GM12878 (cell line): ENCODE data around the gene AP5Z1. TPM values are rescaled to one million over a fixed set of nuclear protein-coding genes. Genes with fewer than 3 reads are reported as not detected.

Experiments used
- ATAC-seq: fragments of 200-7000 bp; cut with Tn5 transposase; 3 replicates; pipeline ENCODE4 v1.9.1; 2020; ENCODE audit warnings: mild to moderate bottlenecking, moderate library complexity
- BruUV-seq: library from RNA; stranded (reverse); fragments of 400-500 nt; replicated peaks from 2 replicates; lab custom pipeline; 2021; lab: Mats Ljungman, UMichigan
- CTCF ChIA-PET: fragments of 300-600 bp; sonication (Branson Sonifier 250); formaldehyde crosslinking; extraction: SDS; loops from one replicate; lab custom pipeline; 2021; ENCODE audit warnings: inconsistent platforms; lab: Yijun Ruan, JAX
- POLR2A ChIA-PET: fragments of 350-600 bp; formaldehyde crosslinking; extraction: SDS; loops from one replicate; lab custom pipeline; 2021; ENCODE audit warnings: inconsistent platforms; lab: Charles Lee
- RAD21 ChIA-PET: fragments of 300-600 bp; sonication (Branson Sonifier 250); formaldehyde crosslinking; loops from one replicate; lab custom pipeline; 2023; ENCODE audit warnings: antibody characterized with exemption; ENCODE audit not compliant: unreplicated experiment; lab: Charles Lee
- SMC1A ChIA-PET: fragments of 300-600 bp; sonication (Branson Sonifier 250); formaldehyde crosslinking; loops from one replicate; lab custom pipeline; 2023; ENCODE audit not compliant: unreplicated experiment, uncharacterized antibody; lab: Charles Lee
- DNase-seq: peaks from one replicate; pipeline ENCODE4 v3.0.0-alpha.2; 2011; ENCODE audit warnings: low read depth, low spot score
- FAIRE-seq: peaks from 3 replicates; lab custom pipeline; 2011; peaks lifted over from hg19 to GRCh38; lab: Jason Lieb, UNC
- H2AFZ ChIP-seq: 2 replicates; pipeline ENCODE4 v1.6.0; 2011; ENCODE audit warnings: low read depth, low read length, control low read depth; ENCODE audit not compliant: control insufficient read depth
- H3K27ac ChIP-seq: 2 replicates; pipeline ENCODE4 v1.5.1; 2011; ENCODE audit warnings: control low read depth; ENCODE audit not compliant: control insufficient read depth, insufficient read depth
- H3K27me3 ChIP-seq, 2 experiments: replicated peaks in 1 of 2; 2 replicates each; pipeline versions ENCODE4 v1.6.0 to v1.6.1; 2011; ENCODE audit warnings: low read length in 1 of 2; ENCODE audit not compliant: control insufficient read depth in 2 of 2, insufficient read depth in 2 of 2
- H3K36me3 ChIP-seq, 2 experiments: 2 replicates each; pipeline ENCODE4 v1.5.1; 2011; ENCODE audit warnings: low read length in 1 of 2; ENCODE audit not compliant: control insufficient read depth in 2 of 2, insufficient read depth in 2 of 2
- H3K4me1 ChIP-seq: 2 replicates; pipeline ENCODE4 v1.6.1; 2011; ENCODE audit warnings: mild to moderate bottlenecking, low read length, moderate library complexity, mixed read lengths; ENCODE audit not compliant: control insufficient read depth, insufficient read depth
- H3K4me2 ChIP-seq: 2 replicates; pipeline ENCODE4 v1.6.0; 2011; ENCODE audit warnings: control low read depth; ENCODE audit not compliant: control insufficient read depth, insufficient read depth
- H3K4me3 ChIP-seq: fragments of 200-600 bp; sonication (generic); 2 replicates; pipeline ENCODE4 v1.5.1; 2016
- H3K79me2 ChIP-seq: 2 replicates; pipeline ENCODE4 v1.6.0; 2011; ENCODE audit warnings: low read length; ENCODE audit not compliant: control insufficient read depth, insufficient read depth
- H3K9ac ChIP-seq: 2 replicates; pipeline ENCODE4 v1.8.0; 2011; ENCODE audit warnings: low read length, control low read depth, mixed read lengths; ENCODE audit not compliant: control insufficient read depth, insufficient read depth
- H3K9me3 ChIP-seq: replicated peaks from 3 replicates; pipeline ENCODE4 v1.5.1; 2011; ENCODE audit warnings: mild to moderate bottlenecking, low read length; ENCODE audit not compliant: control insufficient read depth, insufficient read depth
- H4K20me1 ChIP-seq: 2 replicates; pipeline ENCODE4 v1.6.0; 2011; ENCODE audit not compliant: control insufficient read depth, insufficient read depth
- ATF2 ChIP-seq: IDR thresholded peaks from 2 replicates; pipeline ENCODE4 v1.6.1; 2012; ENCODE audit warnings: low read length, inconsistent platforms
- BACH1 ChIP-seq: fragments of 450-650 bp; IDR thresholded peaks from 2 replicates; pipeline ENCODE4 v1.6.1; 2017; ENCODE audit warnings: mild to moderate bottlenecking, borderline replicate concordance
- BHLHE40 ChIP-seq, 2 experiments: fragments of 450-650 bp in 1 of 2; IDR thresholded peaks; 2 replicates each; pipeline ENCODE4 v1.6.1; 2011 to 2017; ENCODE audit warnings: low read depth in 2 of 2, borderline replicate concordance in 1 of 2, improper control_type of control experiment in 1 of 2, low read length in 1 of 2, mild to moderate bottlenecking in 1 of 2
- CHD4 ChIP-seq: fragments of 200-600 bp; sonication (generic); IDR thresholded peaks from 2 replicates; pipeline ENCODE4 v1.6.1; 2016; ENCODE audit warnings: mild to moderate bottlenecking
- KAT2A ChIP-seq: conservative IDR thresholded peaks from 2 replicates; pipeline ENCODE4 v1.6.1; 2011; ENCODE audit warnings: low read depth, low read length; ENCODE audit not compliant: control insufficient read depth
- MEF2A ChIP-seq: IDR thresholded peaks from 2 replicates; pipeline ENCODE4 v1.6.1; 2011; ENCODE audit warnings: low read depth, mild to moderate bottlenecking, low read length, moderate library complexity; ENCODE audit not compliant: insufficient read depth
- MXI1 ChIP-seq: fragments of 150-350 bp; IDR thresholded peaks from 2 replicates; pipeline ENCODE4 v1.6.1; 2011; ENCODE audit warnings: low read depth, mild to moderate bottlenecking, inconsistent platforms, low read length, improper control_type of control experiment
- NFIC ChIP-seq: IDR thresholded peaks from 2 replicates; pipeline ENCODE4 v1.6.1; 2012; ENCODE audit warnings: low read depth, mild to moderate bottlenecking, inconsistent platforms, low read length, moderate library complexity
- SREBF1 ChIP-seq: IDR thresholded peaks from 2 replicates; pipeline ENCODE4 v1.6.1; 2012; ENCODE audit warnings: mild to moderate bottlenecking, low read length
- WRNIP1 ChIP-seq: IDR thresholded peaks from 2 replicates; pipeline ENCODE4 v1.6.1; 2011; ENCODE audit warnings: low read depth, low read length, improper control_type of control experiment, borderline replicate concordance
- YY1 ChIP-seq: IDR thresholded peaks from 2 replicates; pipeline ENCODE4 v1.6.1; 2011; ENCODE audit warnings: low read depth, mild to moderate bottlenecking, low read length
- WGBS: methylation state at CpG from one replicate; pipeline ENCODE4 v1.1.6; 2016; ENCODE audit warnings: low lambda C conversion rate; ENCODE audit not compliant: insufficient replicate concordance, insufficient coverage; ENCODE audit errors: missing lambda C conversion rate; 5-methylcytosine and 5-hydroxymethylcytosine counted together
- in situ Hi-C: fragments of 300-500 bp; cut with MboI; formaldehyde crosslinking; loops from 9 replicates; pipeline ENCODE4 v1.14.3; 2018; ENCODE audit warnings: mixed read lengths
- intact Hi-C: fragments of 100-400 bp; cut with micrococcal nuclease; formaldehyde crosslinking; loops from one replicate; pipeline ENCODE4 v1.14.2; 2022; ENCODE audit not compliant: unreplicated experiment
- polyA plus RNA-seq, 11 experiments: library from polyadenylated mRNA; depleted of rRNA in 4 of 11; unstranded in 6 of 11; stranded (reverse) in 5 of 11; fragments of >200 nt; fragmentation: Nextera tagmentation in 4 of 11; fragmentation: Illumina TruSeq in 1 of 11; extraction: Ambion mirVana in 4 of 11; extraction: Trizol in 1 of 11; gene quantifications; 1 replicate in 1 of 11; 2 replicates in 10 of 11; pipeline versions ENCODE4 v1.2.1 to v1.2.3, GENCODE V29; 2011 to 2016; ENCODE audit warnings: inconsistent platforms in 2 of 11, missing spikeins in 2 of 11, low read depth in 1 of 11
- total RNA-seq, 4 experiments: library from RNA; depleted of rRNA in 3 of 4; stranded (reverse); fragments of >200 nt in 3 of 4; fragmentation: Illumina TruSeq in 1 of 4; extraction: Trizol in 1 of 4; gene quantifications; 2 replicates each; pipeline versions ENCODE4 v1.2.1 to v1.2.3, GENCODE V29; 2013 to 2021
- TF ChIP-seq, protein P1 (sequence below): fragments of 450-650 bp; IDR thresholded peaks from 2 replicates; pipeline ENCODE4 v1.6.1; 2017; ENCODE audit warnings: mild to moderate bottlenecking

Gene AP5Z1
- total and polyA plus RNA-seq, 10 of the 15 experiments (the other 5 are each of a cell fraction or from before 2014, with no cell fraction given) = 0.37 to 43.4 (median 19.4) TPM

DNA sequence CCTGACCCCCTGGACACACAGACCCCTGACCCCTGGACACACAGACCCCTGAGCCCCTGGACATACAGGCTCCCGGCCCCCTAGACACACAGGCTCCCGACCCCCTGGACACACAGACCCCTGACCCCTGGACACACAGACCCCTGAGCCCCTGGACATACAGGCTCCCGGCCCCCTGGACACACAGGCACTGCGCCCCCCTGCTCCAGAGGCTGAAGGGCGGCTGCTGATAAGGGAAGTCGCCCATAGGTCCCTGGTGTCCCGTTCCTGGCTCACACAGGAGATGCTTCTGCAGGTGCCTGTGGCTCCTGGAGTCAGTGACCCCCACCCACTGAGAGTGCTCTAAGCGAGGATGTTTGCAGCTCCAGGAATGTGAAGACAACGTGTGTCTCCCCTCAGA lies 3.7 kb upstream of the AP5Z1 start (continued):
- TF ChIP-seq MXI1 (no peak), ATF2 (no peak), KAT2A (no peak), NFIC (no peak)
- TF ChIP-seq, protein P1, sequence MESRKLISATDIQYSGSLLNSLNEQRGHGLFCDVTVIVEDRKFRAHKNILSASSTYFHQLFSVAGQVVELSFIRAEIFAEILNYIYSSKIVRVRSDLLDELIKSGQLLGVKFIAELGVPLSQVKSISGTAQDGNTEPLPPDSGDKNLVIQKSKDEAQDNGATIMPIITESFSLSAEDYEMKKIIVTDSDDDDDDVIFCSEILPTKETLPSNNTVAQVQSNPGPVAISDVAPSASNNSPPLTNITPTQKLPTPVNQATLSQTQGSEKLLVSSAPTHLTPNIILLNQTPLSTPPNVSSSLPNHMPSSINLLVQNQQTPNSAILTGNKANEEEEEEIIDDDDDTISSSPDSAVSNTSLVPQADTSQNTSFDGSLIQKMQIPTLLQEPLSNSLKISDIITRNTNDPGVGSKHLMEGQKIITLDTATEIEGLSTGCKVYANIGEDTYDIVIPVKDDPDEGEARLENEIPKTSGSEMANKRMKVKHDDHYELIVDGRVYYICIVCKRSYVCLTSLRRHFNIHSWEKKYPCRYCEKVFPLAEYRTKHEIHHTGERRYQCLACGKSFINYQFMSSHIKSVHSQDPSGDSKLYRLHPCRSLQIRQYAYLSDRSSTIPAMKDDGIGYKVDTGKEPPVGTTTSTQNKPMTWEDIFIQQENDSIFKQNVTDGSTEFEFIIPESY = no peak

DNA sequence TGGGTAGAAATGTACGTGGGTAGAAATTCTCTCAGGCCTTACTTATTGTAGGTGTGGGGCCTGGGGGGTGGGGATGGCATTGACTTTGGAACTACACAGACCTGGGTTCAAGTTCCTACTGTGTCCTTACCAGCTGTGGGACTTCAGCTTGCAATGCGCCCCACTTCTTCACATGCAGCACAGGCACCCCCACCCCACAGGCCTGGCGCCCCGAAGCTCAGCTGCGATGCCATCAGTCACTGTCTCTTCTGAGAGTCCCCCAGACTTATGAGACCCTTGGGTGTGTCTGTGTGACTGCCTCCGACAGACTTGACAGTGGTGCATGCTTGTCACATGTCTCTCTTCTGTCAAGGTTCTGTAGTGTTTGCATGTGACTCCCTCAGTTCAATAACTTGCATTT lies 3.1 kb upstream of the AP5Z1 start:
- intact Hi-C loops = no loop called here

More for the DNA sequence above, 3.1 kb upstream of the AP5Z1 start:
- DNase-seq (no peak), ATAC-seq (no peak), FAIRE-seq (no peak)
- Histone ChIP-seq H3K27ac (no peak overlapping the region), H3K9me3 (no peaks in the 10 kb centered on the region), H3K4me3 (no peak overlapping the region), H3K27me3 (no peaks in the 10 kb centered on the region), H2AFZ (no peak overlapping the region), H4K20me1 (no peaks in the 10 kb centered on the region; the same call in 1 of the 2 replicates), H3K4me2 (no peak overlapping the region), H3K4me1 (peaks cover 10% of the 10 kb centered on the region), H3K36me3 (no peaks in the 10 kb centered on the region), H3K79me2 (peaks cover 27% of the 10 kb centered on the region), H3K9ac (no peak overlapping the region)
- BruUV-seq = no TSS peak
- ChIA-PET CTCF (no interaction called here), SMC1A (no interaction called here), RAD21 (no interaction called here), POLR2A (no interaction called here)
- TF ChIP-seq YY1 (no peak), SREBF1 (no peak), BHLHE40 (IDR thresholded peaks at IDR 0.05; ENCODE audit: borderline replicate concordance in 1 of 2, low read depth in 2 of 2, low read length in 1 of 2) (no peak), MEF2A (no peak), CHD4 (no peak), BACH1 (no peak), WRNIP1 (no peak)
- WGBS = 98% methylated on average over 6 of the region's 6 CpGs
- in situ Hi-C loops = no loop called here
